Body of pancreas (tissue), 4 donors: ENCODE results near the gene LRRC7. TPM values are rescaled to one million over a fixed set of nuclear protein-coding genes. Genes with fewer than 3 reads are reported as not detected.
"Not testable (repeated sequence)": the region's sequence is repeated elsewhere in the genome, so short reads cannot be mapped to it uniquely, and the experiment has no call there.

Experiments
- ATAC-seq: fragments of 150-250 bp; one replicate; pipeline ENCODE4 v1.9.1; 2016
- DNase-seq, 4 donors: peaks; one replicate each; pipeline ENCODE4 v3.0.0-alpha.2; 2019
- H3K27ac ChIP-seq, 4 donors: fragments of 200-600 bp; sonication (generic); 1 replicate in 3 of 4; 2 replicates in 1 of 4; pipeline versions ENCODE4 v1.5.1 to v1.6.1; 2016 to 2019; ENCODE audit warnings: mild to moderate bottlenecking in 1 of 4, mixed read lengths in 1 of 4, moderate library complexity in 1 of 4
- H3K27me3 ChIP-seq, 2 donors: fragments of 200-600 bp; sonication (generic); one replicate each; pipeline ENCODE4 v1.6.0; 2016; ENCODE audit warnings: mild to moderate bottlenecking in 1 of 2
- H3K36me3 ChIP-seq, 2 donors: fragments of 200-600 bp; sonication (generic); replicated peaks in 1 of 2; 2 replicates each; pipeline ENCODE4 v1.5.1; 2016; ENCODE audit warnings: low read depth in 2 of 2; ENCODE audit not compliant: insufficient read depth in 1 of 2
- H3K4me1 ChIP-seq: fragments of 200-600 bp; sonication (generic); one replicate; pipeline ENCODE4 v1.6.0; 2016
- H3K4me3 ChIP-seq, 2 donors: fragments of 200-600 bp; sonication (generic); 1 replicate in 1 of 2; 2 replicates in 1 of 2; pipeline ENCODE4 v1.5.1; 2016 to 2019
- H3K9me3 ChIP-seq, 3 donors: fragments of 200-600 bp; sonication (generic); 1 replicate in 2 of 3; 2 replicates in 1 of 3; pipeline ENCODE4 v1.5.1; 2016
- POLR2A ChIP-seq, 3 donors: fragments of 450-650 bp; IDR thresholded peaks; one replicate each; pipeline ENCODE4 v1.6.1; 2016; ENCODE audit warnings: antibody characterized with exemption in 3 of 3, mild to moderate bottlenecking in 2 of 3
- WGBS, 2 donors: methylation state at CpG; one replicate each; pipeline ENCODE4 v1.1.5; 2017; 5-methylcytosine and 5-hydroxymethylcytosine counted together
- intact Hi-C: fragments of 100-400 bp; cut with DNase I; formaldehyde crosslinking; loops from one replicate; pipeline ENCODE4 v1.15.1; 2023
- total RNA-seq, 2 donors: library from RNA; depleted of rRNA; stranded (reverse); fragments of >200 nt; gene quantifications; one replicate each; pipeline ENCODE4 v1.1.0, GENCODE V29; 2016
- TF ChIP-seq, protein P1 (sequence below), 7 experiments: fragments of 450-650 bp in 4 of 7; fragments of 200-600 bp in 3 of 7; sonication (generic) in 3 of 7; IDR thresholded peaks; one replicate each; pipeline ENCODE4 v1.5.1; 2016 to 2019; ENCODE audit warnings: antibody characterized with exemption in 7 of 7

Gene LRRC7
- total RNA-seq, 2 donors from 2014 or later, result 1.3 to 2.6 TPM

DNA sequence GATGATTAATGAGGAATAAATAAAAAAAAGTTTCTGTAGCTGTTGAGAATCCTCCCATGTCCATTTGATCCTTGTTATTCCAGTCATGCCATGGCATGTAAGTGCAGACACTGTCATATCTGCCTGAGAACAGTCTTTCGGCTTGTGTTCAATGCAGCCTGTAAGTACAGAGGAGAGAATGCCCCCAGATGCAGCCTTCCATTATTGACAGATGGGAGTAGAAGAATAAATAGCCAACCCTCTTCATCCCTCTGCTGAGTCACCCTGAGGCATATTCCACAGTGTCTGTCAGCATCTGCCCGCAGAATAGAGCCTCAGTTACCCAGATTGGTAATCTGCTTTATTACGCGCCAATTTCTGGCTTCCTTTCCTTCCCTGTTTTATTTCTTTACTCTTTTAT is 139.4 kb downstream of the LRRC7 start:
- ATAC-seq, result no peak
- 88 to 94% methylated on average over 4 of the region's 4 CpGs for WGBS, 2 donors
- Histone ChIP-seq H3K4me3 (no peak overlapping the region), H3K9me3 (no peaks in the 10 kb centered on the region), H3K27ac (no peak overlapping the region), H3K36me3 (no peaks in the 10 kb centered on the region), H3K27me3 (no peaks in the 10 kb centered on the region), H3K4me1 (no peaks in the 10 kb centered on the region)
- no peak for TF ChIP-seq POLR2A (IDR thresholded peaks at IDR 0.05)
- TF ChIP-seq, protein P1, sequence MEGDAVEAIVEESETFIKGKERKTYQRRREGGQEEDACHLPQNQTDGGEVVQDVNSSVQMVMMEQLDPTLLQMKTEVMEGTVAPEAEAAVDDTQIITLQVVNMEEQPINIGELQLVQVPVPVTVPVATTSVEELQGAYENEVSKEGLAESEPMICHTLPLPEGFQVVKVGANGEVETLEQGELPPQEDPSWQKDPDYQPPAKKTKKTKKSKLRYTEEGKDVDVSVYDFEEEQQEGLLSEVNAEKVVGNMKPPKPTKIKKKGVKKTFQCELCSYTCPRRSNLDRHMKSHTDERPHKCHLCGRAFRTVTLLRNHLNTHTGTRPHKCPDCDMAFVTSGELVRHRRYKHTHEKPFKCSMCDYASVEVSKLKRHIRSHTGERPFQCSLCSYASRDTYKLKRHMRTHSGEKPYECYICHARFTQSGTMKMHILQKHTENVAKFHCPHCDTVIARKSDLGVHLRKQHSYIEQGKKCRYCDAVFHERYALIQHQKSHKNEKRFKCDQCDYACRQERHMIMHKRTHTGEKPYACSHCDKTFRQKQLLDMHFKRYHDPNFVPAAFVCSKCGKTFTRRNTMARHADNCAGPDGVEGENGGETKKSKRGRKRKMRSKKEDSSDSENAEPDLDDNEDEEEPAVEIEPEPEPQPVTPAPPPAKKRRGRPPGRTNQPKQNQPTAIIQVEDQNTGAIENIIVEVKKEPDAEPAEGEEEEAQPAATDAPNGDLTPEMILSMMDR (IDR thresholded peaks at IDR 0.05), result no peak
- intact Hi-C loops, result no loop called here
- no peak for DNase-seq

DNA sequence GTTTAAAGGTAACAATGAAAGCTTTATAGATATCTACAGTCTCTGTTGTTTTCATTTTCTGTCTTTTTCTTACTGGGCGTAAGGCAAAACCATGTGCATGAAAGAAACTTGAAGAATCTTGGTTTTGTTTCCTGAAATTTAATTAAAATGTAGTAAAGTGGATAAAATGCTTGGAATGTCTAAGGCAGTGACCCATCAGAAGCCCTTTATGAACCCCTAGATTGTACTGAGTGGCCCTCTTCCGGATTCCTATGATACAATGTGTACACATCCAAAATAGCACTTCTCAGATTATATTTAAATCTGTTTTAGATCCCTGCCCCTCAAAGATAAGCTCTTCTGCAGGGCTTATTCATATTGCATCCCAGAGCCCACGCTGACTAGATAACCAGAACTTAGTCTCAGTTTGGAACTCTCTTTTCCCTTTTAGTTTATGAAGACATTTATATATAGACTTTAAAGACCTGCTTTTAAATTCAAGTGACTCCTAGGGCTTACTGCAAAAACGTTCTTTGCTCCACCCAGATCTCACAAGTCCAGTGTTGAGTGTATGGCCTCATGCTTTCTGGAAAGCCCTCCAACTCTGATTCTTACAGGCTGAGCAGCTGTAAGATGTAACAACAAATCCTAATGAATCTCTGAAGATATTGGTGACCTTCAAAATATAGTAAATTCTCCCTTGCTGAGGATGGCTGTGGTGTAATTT is 142.9 kb downstream of the LRRC7 start:
- no peak overlapping the region for H3K4me3 ChIP-seq
- H3K4me1 ChIP-seq, result no peaks in the 10 kb centered on the region
- DNase-seq, result no peak
- TF ChIP-seq, protein P1 (IDR thresholded peaks at IDR 0.05), result no peak
- intact Hi-C loops, result no loop called here
- H3K27ac ChIP-seq, result no peak overlapping the region
- no peaks in the 10 kb centered on the region for H3K36me3 ChIP-seq
- H3K9me3 ChIP-seq, result no peaks in the 10 kb centered on the region
- ATAC-seq, result no peak
- no peaks in the 10 kb centered on the region for H3K27me3 ChIP-seq
- 41 to 55% methylated on average over 4 of the region's 4 CpGs for WGBS, 2 donors

DNA sequence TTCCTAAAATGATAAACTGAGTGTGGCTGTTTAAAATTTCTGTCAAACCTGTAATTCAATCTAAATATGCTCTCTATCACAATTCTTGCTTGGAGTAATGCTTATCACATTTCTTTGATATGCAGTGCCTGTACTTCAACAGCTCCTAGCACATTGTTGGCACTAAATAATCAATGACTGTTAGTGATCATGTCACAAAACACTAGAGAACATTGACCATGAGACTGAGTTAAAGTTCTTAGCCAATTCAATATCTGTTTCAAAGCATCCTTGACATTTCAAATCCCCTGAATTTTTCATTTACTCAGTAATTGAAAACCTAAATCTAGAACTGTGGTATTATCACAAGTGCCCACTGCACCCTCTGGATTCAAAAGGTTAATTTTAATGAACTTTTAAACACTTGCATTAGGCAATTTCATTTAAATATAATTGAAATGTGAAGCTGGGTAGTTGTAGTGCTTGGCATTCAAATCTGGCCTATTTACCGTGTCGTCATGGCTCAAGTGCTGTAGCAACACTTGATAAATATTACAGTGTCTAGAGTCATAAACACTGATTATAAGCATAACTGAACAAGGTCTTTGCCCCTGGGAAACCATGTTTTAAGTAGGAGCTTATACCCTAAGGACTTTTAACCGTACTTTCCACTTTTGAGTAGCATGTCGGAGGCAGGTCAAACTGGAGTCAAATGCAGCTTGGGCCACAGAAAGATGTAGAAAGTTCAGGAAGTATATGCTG is 143.6 kb downstream of the LRRC7 start:
- TF ChIP-seq, protein P1 (IDR thresholded peaks at IDR 0.05), result no peak
- TF ChIP-seq POLR2A (IDR thresholded peaks at IDR 0.05), result no peak
- intact Hi-C loops, result no loop called here
- ATAC-seq (no peak), DNase-seq (no peak)
- H3K27ac ChIP-seq, result no peak overlapping the region
- no peaks in the 10 kb centered on the region for H3K4me1 ChIP-seq
- 88 to 90% methylated on average over 4 of the region's 4 CpGs for WGBS, 2 donors
- no peaks in the 10 kb centered on the region for H3K9me3 ChIP-seq
- H3K4me3 ChIP-seq, result no peak overlapping the region
- H3K36me3 ChIP-seq, result no peaks in the 10 kb centered on the region
- no peaks in the 10 kb centered on the region for H3K27me3 ChIP-seq

DNA sequence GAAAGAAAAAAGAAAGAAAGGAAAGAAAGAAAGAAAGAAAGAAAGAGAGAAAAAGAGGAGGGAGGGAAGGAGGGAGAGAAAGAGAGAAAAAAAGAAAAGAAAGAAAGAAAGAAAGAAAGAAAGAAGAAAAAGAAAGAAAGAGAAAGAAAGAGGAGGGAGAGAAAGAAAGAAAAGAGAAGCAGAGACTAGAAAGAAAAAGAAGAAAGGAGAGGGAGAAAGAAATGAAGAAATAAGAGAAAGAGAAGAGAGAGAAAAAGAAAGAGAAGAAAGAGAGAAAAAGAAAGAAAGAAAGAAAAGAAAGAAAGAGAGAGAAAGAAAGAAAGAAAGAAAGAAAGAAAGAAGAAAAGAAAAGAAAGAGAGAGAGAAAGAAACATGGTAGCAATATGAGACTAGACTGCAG is 150.1 kb downstream of the LRRC7 start:
- H3K9me3 ChIP-seq, H3K27ac ChIP-seq, ATAC-seq, DNase-seq, H3K4me1 ChIP-seq, H3K4me3 ChIP-seq, intact Hi-C loops, H3K27me3 ChIP-seq, H3K36me3 ChIP-seq: not testable (repeated sequence)

DNA sequence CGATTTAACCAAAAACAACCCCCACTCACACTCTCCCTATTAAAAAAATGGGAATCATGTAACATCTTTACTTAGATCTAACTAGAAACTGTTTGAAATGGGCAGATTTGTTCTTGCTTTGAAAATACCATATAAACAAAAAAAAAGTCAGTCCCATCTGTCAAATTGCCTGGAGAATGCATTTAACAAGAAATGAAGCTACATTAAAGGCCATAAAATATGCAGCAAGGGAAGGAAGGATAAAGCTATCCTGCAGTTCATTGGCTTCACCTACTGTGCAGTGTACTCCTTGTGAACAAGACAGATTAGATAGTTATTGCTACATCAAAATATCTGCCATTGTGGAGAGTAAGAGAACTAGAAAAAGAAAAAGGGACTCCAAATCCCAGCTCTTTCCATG is 160.5 kb downstream of the LRRC7 start:
- Histone ChIP-seq H3K4me1 (no peaks in the 10 kb centered on the region), H3K36me3 (no peaks in the 10 kb centered on the region), H3K27me3 (no peaks in the 10 kb centered on the region), H3K9me3 (no peaks in the 10 kb centered on the region), H3K27ac (no peak overlapping the region), H3K4me3 (no peak overlapping the region)
- 24 to 27% methylated on average over 1 of the region's 1 CpG for WGBS, 2 donors
- ATAC-seq (no peak), DNase-seq (no peak)
- no peak for TF ChIP-seq POLR2A (IDR thresholded peaks at IDR 0.05)
- TF ChIP-seq, protein P1 (IDR thresholded peaks at IDR 0.05), result no peak
- intact Hi-C loops, result no loop called here
